ENCODE data around the gene PALM3.

DNA sequence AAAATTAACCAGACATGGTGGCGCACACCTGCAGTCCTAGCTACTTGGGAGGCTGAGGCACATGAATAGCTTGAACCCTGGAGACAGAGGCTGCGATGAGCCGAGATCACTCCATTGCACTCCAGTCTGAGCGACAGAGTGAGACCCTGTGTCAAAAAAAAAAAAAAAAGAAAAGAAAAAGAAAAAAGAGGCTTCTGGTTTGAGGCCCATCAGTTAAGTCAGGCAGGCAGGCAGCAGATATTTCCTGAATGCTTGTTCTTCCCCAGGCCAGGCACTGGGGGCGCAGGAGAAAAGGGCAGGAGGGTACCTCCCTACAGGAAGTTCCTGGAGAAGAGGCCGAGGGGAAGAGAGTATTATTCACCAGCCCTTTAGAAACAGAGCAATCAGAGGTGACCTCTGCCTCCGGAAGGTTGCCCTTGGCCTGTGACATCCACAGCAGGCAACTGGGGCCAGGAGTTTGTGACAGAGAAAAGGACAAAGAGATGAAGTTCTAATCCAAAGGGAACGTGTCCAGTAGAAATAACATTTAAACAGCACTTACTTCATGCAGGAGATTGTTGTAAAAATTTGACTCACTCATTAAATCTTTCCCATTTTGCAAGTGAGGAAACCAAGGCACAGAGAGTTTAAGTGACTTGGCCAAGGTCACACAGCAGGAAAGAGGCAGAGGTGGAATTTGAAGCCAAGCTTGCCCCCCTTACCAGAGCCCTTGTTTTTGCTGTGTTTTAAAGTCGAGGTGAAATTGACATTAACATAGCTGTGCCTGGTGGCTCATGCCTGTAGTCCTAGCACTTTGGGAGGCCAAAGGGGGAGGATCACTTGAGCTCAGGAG is 38.3 kb downstream of the PALM3 start:
- TF ChIP-seq EP300 (IDR thresholded peaks at IDR 0.05) (no peak), POLR2A (IDR thresholded peaks at IDR 0.05) (no peak)
- TF ChIP-seq, protein P1, sequence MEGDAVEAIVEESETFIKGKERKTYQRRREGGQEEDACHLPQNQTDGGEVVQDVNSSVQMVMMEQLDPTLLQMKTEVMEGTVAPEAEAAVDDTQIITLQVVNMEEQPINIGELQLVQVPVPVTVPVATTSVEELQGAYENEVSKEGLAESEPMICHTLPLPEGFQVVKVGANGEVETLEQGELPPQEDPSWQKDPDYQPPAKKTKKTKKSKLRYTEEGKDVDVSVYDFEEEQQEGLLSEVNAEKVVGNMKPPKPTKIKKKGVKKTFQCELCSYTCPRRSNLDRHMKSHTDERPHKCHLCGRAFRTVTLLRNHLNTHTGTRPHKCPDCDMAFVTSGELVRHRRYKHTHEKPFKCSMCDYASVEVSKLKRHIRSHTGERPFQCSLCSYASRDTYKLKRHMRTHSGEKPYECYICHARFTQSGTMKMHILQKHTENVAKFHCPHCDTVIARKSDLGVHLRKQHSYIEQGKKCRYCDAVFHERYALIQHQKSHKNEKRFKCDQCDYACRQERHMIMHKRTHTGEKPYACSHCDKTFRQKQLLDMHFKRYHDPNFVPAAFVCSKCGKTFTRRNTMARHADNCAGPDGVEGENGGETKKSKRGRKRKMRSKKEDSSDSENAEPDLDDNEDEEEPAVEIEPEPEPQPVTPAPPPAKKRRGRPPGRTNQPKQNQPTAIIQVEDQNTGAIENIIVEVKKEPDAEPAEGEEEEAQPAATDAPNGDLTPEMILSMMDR (IDR thresholded peaks at IDR 0.05): peak; percentile 26 to 42
